Loucy (cell line): ENCODE results near the gene PAPSS2.
"Not testable (repeated sequence)": the region's sequence is repeated elsewhere in the genome, so short reads cannot be mapped to it uniquely, and the experiment has no call there.

Source experiments
- H2AFZ ChIP-seq: fragments of 200-600 bp; sonication (generic); 2 replicates; pipeline ENCODE4 v1.6.0; 2016; ENCODE audit warnings: antibody characterized with exemption, mild to moderate bottlenecking, low read length, moderate library complexity
- H3F3A ChIP-seq: fragments of 200-600 bp; 2 replicates; pipeline ENCODE4 v1.6.0; 2016; ENCODE audit warnings: antibody characterized with exemption, low read depth, mild to moderate bottlenecking
- H3K27me3 ChIP-seq: fragments of 200-600 bp; sonication (generic); 2 replicates; pipeline ENCODE4 v1.6.1; 2014; ENCODE audit warnings: low read length, mild to moderate bottlenecking; ENCODE audit not compliant: insufficient read depth, poor library complexity, severe bottlenecking
- H3K36me3 ChIP-seq: fragments of 200-600 bp; sonication (generic); 2 replicates; pipeline ENCODE4 v1.6.1; 2016; ENCODE audit warnings: low read length; ENCODE audit not compliant: insufficient read depth
- H3K4me1 ChIP-seq: fragments of 200-600 bp; sonication (generic); 2 replicates; pipeline ENCODE4 v1.5.1; 2014; ENCODE audit warnings: low read length, mild to moderate bottlenecking; ENCODE audit not compliant: insufficient read depth, poor library complexity, severe bottlenecking
- H3K4me2 ChIP-seq: fragments of 200-600 bp; sonication (generic); 2 replicates; pipeline ENCODE4 v1.6.0; 2014; ENCODE audit warnings: antibody characterized with exemption, low read length, low read depth, mild to moderate bottlenecking; ENCODE audit not compliant: poor library complexity, severe bottlenecking
- H3K4me3 ChIP-seq: fragments of 200-600 bp; sonication (generic); 2 replicates; pipeline ENCODE4 v1.5.1; 2014; ENCODE audit warnings: low read length, mild to moderate bottlenecking, mixed read lengths; ENCODE audit not compliant: poor library complexity, severe bottlenecking
- H3K79me2 ChIP-seq: fragments of 200-600 bp; sonication (generic); 2 replicates; pipeline ENCODE4 v1.6.1; 2014; ENCODE audit warnings: low read length; ENCODE audit not compliant: insufficient read depth
- H3K9ac ChIP-seq: fragments of 200-600 bp; sonication (generic); 2 replicates; pipeline ENCODE4 v1.6.0; 2014; ENCODE audit warnings: mild to moderate bottlenecking, low read depth, low read length, moderate library complexity; ENCODE audit not compliant: poor library complexity, severe bottlenecking
- H3K9me2 ChIP-seq: fragments of 200-600 bp; sonication (generic); replicated peaks from 2 replicates; pipeline ENCODE4 v1.6.1; 2016; ENCODE audit warnings: low read depth, low read length, mixed read lengths
- H3K9me3 ChIP-seq: fragments of 200-600 bp; sonication (generic); 2 replicates; pipeline ENCODE4 v1.6.1; 2014; ENCODE audit warnings: mild to moderate bottlenecking, antibody characterized with exemption, low read length, low read depth; ENCODE audit not compliant: insufficient read depth
- H4K20me1 ChIP-seq: fragments of 200-600 bp; sonication (generic); 2 replicates; pipeline ENCODE4 v1.6.0; 2014; ENCODE audit warnings: antibody characterized with exemption, low read length, mild to moderate bottlenecking; ENCODE audit not compliant: insufficient read depth, poor library complexity, severe bottlenecking
- CTCF ChIP-seq: fragments of 200-600 bp; sonication (generic); conservative IDR thresholded peaks from 2 replicates; pipeline ENCODE4 v1.5.1; 2014; ENCODE audit warnings: mild to moderate bottlenecking, antibody characterized with exemption, low read length
- EZH2phosphoT487 ChIP-seq: fragments of 200-600 bp; IDR thresholded peaks from 2 replicates; pipeline ENCODE4 v1.6.1; 2018; ENCODE audit warnings: antibody characterized with exemption, mild to moderate bottlenecking, moderate library complexity, borderline replicate concordance

Gene PAPSS2

GRCh38 chr10:87659571-87660483 is at the start of gene PAPSS2:
Gene PAPSS2 (plus strand): TSS chr10:87659878. CDS start chr10:87659982, 104 bp downstream.
- Histone ChIP-seq H3K4me2 (peak within 1 kb of the TSS; percentile 64), H2AFZ (peak within 1 kb of the TSS; percentile 84), H3K4me3 (peak within 1 kb of the TSS; percentile 69), H3K9me2 (no peaks in the 10 kb centered on the region), H3K9me3 (no peaks in the 10 kb centered on the region), H3K9ac (peak within 1 kb of the TSS; percentile 48), H3F3A (no peaks in the 10 kb centered on the region), H3K79me2 (no peaks in the 10 kb centered on the region), H4K20me1 (no peaks in the 10 kb centered on the region), H3K4me1 (peaks cover 18% of the 10 kb centered on the region), H3K36me3 (no peaks in the 10 kb centered on the region), H3K27me3 (no peaks in the 10 kb centered on the region)
- TF ChIP-seq EZH2phosphoT487 (no peak), CTCF (no peak)

GRCh38 chr10:87611341-87611740 is 48.3 kb upstream of the PAPSS2 start:
- not testable (repeated sequence) for H3K9me2 ChIP-seq, H3K9ac ChIP-seq, H3K79me2 ChIP-seq

DNA sequence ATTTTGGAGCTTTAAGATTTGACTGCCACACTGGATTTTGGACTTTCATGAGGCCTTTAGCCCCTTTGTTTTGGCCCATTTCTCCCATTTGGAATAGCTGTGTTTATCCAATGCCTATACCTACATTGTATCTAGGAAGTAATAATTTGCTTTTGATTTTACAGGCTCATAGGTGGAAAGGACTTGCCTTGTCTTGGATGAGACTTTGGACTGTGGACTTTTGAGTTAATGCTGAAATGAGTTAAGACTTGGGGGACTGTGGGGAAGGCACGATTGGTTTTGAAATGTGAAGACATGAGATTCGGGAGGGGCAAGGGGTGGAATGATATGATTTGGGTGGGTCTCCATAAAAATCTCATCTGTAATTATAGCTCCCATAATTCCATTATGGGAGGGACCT is 47.6 kb upstream of the PAPSS2 start:
- Histone ChIP-seq H3K4me1 (no peaks in the 10 kb centered on the region), H3K4me2 (no peak overlapping the region), H2AFZ (no peak overlapping the region), H3K9me2 (no peaks in the 10 kb centered on the region), H4K20me1 (no peaks in the 10 kb centered on the region), H3F3A (no peaks in the 10 kb centered on the region), H3K4me3 (no peak overlapping the region), H3K79me2 (no peaks in the 10 kb centered on the region), H3K9ac (no peak overlapping the region), H3K9me3 (no peaks in the 10 kb centered on the region), H3K27me3 (no peaks in the 10 kb centered on the region), H3K36me3 (no peaks in the 10 kb centered on the region)
- TF ChIP-seq CTCF, result no peak

More at GRCh38 chr10:87611341-87611740, 48.3 kb upstream of the PAPSS2 start:
- not testable (repeated sequence) for H3K9me3 ChIP-seq, H3K36me3 ChIP-seq, H2AFZ ChIP-seq, H3K4me3 ChIP-seq, H3K4me1 ChIP-seq, H3K27me3 ChIP-seq, H3K4me2 ChIP-seq, H4K20me1 ChIP-seq, H3F3A ChIP-seq

DNA sequence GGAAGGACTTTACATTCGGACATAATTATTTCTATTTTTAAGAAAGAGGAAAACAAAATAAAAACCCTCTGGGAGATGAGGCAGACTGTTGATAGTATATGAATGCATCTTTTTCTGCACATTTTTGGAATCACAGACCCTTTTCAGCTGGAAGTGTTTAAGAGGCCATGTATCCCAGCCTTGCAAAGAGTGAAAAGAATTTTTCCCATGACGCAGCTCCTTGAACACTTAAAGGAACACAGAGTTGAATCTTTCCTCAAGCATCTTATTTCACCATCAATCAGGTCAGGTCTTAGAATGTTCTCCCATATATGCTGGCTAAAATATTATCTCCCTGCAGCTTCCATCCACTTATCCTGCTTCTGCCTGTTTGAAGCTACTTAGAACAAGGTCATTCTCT is 45.9 kb upstream of the PAPSS2 start:
- H3K27me3 ChIP-seq, result no peaks in the 10 kb centered on the region
- TF ChIP-seq EZH2phosphoT487, result no peak
- no peak for TF ChIP-seq CTCF

More for the DNA sequence above, 45.9 kb upstream of the PAPSS2 start:
- Histone ChIP-seq H3K4me3 (no peak overlapping the region), H3K9ac (no peak overlapping the region), H3F3A (no peaks in the 10 kb centered on the region), H3K79me2 (no peaks in the 10 kb centered on the region), H3K4me1 (no peaks in the 10 kb centered on the region), H3K9me2 (no peaks in the 10 kb centered on the region), H4K20me1 (no peaks in the 10 kb centered on the region), H3K9me3 (no peaks in the 10 kb centered on the region), H3K36me3 (no peaks in the 10 kb centered on the region), H3K4me2 (no peak overlapping the region), H2AFZ (no peak overlapping the region)
